Right renal pelvis (tissue), 4 donors: ENCODE results near the gene TLE3. TPM values are rescaled to one million over a fixed set of nuclear protein-coding genes. Genes with fewer than 3 reads are reported as not detected.

ENCODE experiments used
- DNase-seq, 4 donors: peaks; one replicate each; pipeline ENCODE4 v3.0.0-alpha.2; 2013; ENCODE audit warnings: low read depth in 4 of 4, low spot score in 3 of 4, missing footprints in 1 of 4
- polyA plus RNA-seq, 4 donors: library from polyadenylated mRNA; unstranded; fragments of 120-200 nt; gene quantifications; one replicate each; pipeline ENCODE4 v1.2.1, GENCODE V29; 2013; ENCODE audit not compliant: insufficient read length in 4 of 4

The TLE3 gene
- polyA plus RNA-seq, 4 donors = 28.9 to 44.2 (median 34.6) TPM

GRCh38 chr15:70066004-70066403 lies 31.7 kb downstream of the TLE3 start:
- no peak for DNase-seq

- DNase-seq = no peak
Observed at GRCh38 chr15:70065006-70065722, 32.6 kb downstream of the TLE3 start.

- no peak for DNase-seq
Observed at GRCh38 chr15:70064441-70064840, 33.3 kb downstream of the TLE3 start.

- no peak for DNase-seq
Observed at GRCh38 chr15:70063980-70064379, 33.7 kb downstream of the TLE3 start.

- DNase-seq = no peak
Observed at GRCh38 chr15:70063261-70063925, 34.3 kb downstream of the TLE3 start.

- DNase-seq = peak; percentile 63 to 73 (median 68)
Observed at GRCh38 chr15:70062321-70062956, 35.3 kb downstream of the TLE3 start.

GRCh38 chr15:70061696-70062270 lies 35.9 kb downstream of the TLE3 start:
- DNase-seq = no peak

- peak in 1 of 4 donors; percentile 34 for DNase-seq
Observed at GRCh38 chr15:70060993-70061305, 36.8 kb downstream of the TLE3 start.

GRCh38 chr15:70060214-70060992 lies 37.3 kb downstream of the TLE3 start:
- no peak for DNase-seq

- no peak for DNase-seq
Observed at GRCh38 chr15:70059476-70060213, 38.1 kb downstream of the TLE3 start.

GRCh38 chr15:70058642-70059360 lies 38.9 kb downstream of the TLE3 start:
- no peak for DNase-seq

GRCh38 chr15:70057931-70058641 lies 39.6 kb downstream of the TLE3 start:
- no peak for DNase-seq

GRCh38 chr15:70056091-70056680 lies 41.5 kb downstream of the TLE3 start:
- no peak for DNase-seq

- no peak for DNase-seq
Observed at GRCh38 chr15:70055601-70056051, 42.1 kb downstream of the TLE3 start.

- DNase-seq = no peak
Observed at GRCh38 chr15:70054884-70055387, 42.8 kb downstream of the TLE3 start.

GRCh38 chr15:70054366-70054765 lies 43.4 kb downstream of the TLE3 start:
- no peak for DNase-seq

GRCh38 chr15:70053716-70054229 lies 43.9 kb downstream of the TLE3 start:
- no peak for DNase-seq
